IgD-negative memory B cell (primary cell): ENCODE results near the gene TEFM. TPM values are rescaled to one million over a fixed set of nuclear protein-coding genes. Genes with fewer than 3 reads are reported as not detected.
A peak's percentile ranks its signal among the peaks of the same experiment; 100 is the strongest.

ENCODE experiments used
- H3K27ac Mint-ChIP-seq, 3 donors: one replicate each; pipeline ENCODE4 v1.8.0; 2020 to 2022; ENCODE audit warnings: mild to moderate bottlenecking in 3 of 3, mixed read lengths in 3 of 3, moderate library complexity in 1 of 3
- H3K27me3 Mint-ChIP-seq: one replicate; pipeline ENCODE4 v1.8.0; 2021; ENCODE audit warnings: mixed read lengths
- H3K36me3 Mint-ChIP-seq: one replicate; pipeline ENCODE4 v1.8.0; 2020; ENCODE audit warnings: mild to moderate bottlenecking, mixed read lengths
- H3K4me1 Mint-ChIP-seq, 3 donors: one replicate each; pipeline ENCODE4 v1.8.0; 2020 to 2022; ENCODE audit warnings: mixed read lengths in 3 of 3, mild to moderate bottlenecking in 1 of 3
- H3K4me3 Mint-ChIP-seq, 4 donors: one replicate each; pipeline ENCODE4 v1.8.0; 2020 to 2022; ENCODE audit warnings: mild to moderate bottlenecking in 4 of 4, mixed read lengths in 4 of 4, moderate library complexity in 3 of 4
- H3K9me3 Mint-ChIP-seq, 3 donors: one replicate each; pipeline ENCODE4 v1.8.0; 2020 to 2021; ENCODE audit warnings: mixed read lengths in 3 of 3, mild to moderate bottlenecking in 1 of 3
- polyA plus RNA-seq: library from polyadenylated mRNA; unstranded; fragments of 300-500 nt; fragmentation: Illumina TruSeq; gene quantifications from one replicate; pipeline ENCODE4 v1.2.3, GENCODE V29; 2021

TEFM gene
- polyA plus RNA-seq, 1 donor from 2014 or later, result 19.0 TPM

DNA sequence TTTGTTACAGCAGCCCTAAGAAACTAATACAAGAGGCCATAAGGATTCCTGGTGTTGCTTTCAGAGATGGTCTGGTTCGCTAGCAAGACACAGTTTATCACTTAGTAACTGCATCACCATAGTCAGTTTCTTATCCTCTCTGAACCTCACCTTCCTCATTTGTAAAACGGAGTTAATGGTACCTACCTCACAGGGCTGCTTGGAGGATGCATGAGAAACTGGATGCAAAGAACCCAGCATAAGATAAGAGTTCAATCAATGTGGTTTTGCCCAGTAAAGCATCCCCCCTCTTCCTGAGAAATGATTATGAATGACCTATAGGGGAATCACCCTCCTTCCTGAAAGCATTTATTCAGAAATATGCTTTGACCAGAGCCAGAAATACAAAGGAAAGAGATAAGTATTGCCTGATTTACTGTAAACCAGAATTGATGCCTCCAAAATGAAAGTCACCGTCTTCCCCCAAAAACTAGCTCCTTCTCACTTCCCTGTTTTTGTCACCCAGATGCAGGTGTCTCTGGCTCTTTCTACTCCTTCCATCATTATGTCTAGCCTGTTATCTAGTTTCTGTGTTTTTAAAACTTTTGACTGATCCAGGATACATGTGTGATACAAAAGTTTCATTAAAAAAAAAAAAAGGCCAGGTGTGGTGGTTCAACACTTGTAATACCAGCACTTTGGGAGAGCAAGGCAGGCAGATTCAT is 2.8 kb upstream of the TEFM start:
- Mint-ChIP-seq H3K27ac (peak overlapping the region in 1 of 3 donors; percentile 16), H3K4me1 (peaks cover 20 to 37% (median 22%) of the 10 kb centered on the region in 3 donors), H3K4me3 (peak overlapping the region in 2 of 4 donors; percentile 60 to 65), H3K36me3 (peaks cover 4% of the 10 kb centered on the region), H3K9me3 (no peaks in the 10 kb centered on the region), H3K27me3 (no peaks in the 10 kb centered on the region)

- H3K4me1 Mint-ChIP-seq, result peaks cover 34 to 54% (median 35%) of the 10 kb centered on the region in 3 donors
- H3K36me3 Mint-ChIP-seq, result peaks cover 8% of the 10 kb centered on the region
- H3K27ac Mint-ChIP-seq, result peak overlapping the region; percentile 70 to 96 (median 92)
- H3K4me3 Mint-ChIP-seq, result peak overlapping the region; percentile 94 to 98 (median 96)
- H3K9me3 Mint-ChIP-seq, result no peaks in the 10 kb centered on the region
- no peaks in the 10 kb centered on the region for H3K27me3 Mint-ChIP-seq
Measured at GRCh38 chr17:30905742-30906100, 317 bp downstream of the TEFM start.

GRCh38 chr17:30897311-30897710 is 8.7 kb downstream of the TEFM start:
- Mint-ChIP-seq H3K36me3 (peaks cover 4% of the 10 kb centered on the region), H3K4me3 (no peak overlapping the region), H3K9me3 (no peaks in the 10 kb centered on the region), H3K27ac (no peak overlapping the region), H3K4me1 (peaks cover 9 to 12% (median 9%) of the 10 kb centered on the region in 3 donors), H3K27me3 (no peaks in the 10 kb centered on the region)

- Mint-ChIP-seq H3K36me3 (no peaks in the 10 kb centered on the region), H3K4me1 (peaks cover 0 to 2% (median 0%) of the 10 kb centered on the region in 3 donors), H3K9me3 (no peaks in the 10 kb centered on the region), H3K27ac (no peak overlapping the region), H3K4me3 (no peak overlapping the region), H3K27me3 (no peaks in the 10 kb centered on the region)
Measured at GRCh38 chr17:30894236-30894635, 11.8 kb downstream of the TEFM start.

DNA sequence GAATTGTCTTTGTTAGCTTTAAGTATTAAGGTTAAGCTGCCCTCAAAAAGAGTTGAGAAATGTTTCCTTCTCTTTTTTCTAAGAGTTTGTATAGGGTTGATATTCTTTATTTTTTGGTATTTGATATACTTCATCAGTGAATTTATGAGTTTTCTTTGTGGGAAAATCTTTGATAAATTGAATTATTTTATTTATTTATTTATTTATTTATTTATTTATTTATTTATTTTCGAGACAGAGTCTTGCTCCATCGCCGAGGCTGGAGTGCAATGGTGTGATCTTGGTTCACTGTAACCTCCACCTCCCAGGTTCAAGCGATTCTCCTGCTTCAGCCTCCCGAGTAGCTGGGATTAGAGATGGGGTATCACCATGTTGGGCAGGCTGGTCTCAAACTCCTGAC is 19.9 kb downstream of the TEFM start:
- H3K27me3 Mint-ChIP-seq, result no peaks in the 10 kb centered on the region
- H3K4me1 Mint-ChIP-seq, result no peaks in the 10 kb centered on the region
- no peak overlapping the region for H3K27ac Mint-ChIP-seq
- no peaks in the 10 kb centered on the region for H3K9me3 Mint-ChIP-seq
- no peaks in the 10 kb centered on the region for H3K36me3 Mint-ChIP-seq
- H3K4me3 Mint-ChIP-seq, result no peak overlapping the region

GRCh38 chr17:30869005-30869404 is 37.0 kb downstream of the TEFM start:
- H3K36me3 Mint-ChIP-seq, result peaks cover 11% of the 10 kb centered on the region
- H3K27me3 Mint-ChIP-seq, result no peaks in the 10 kb centered on the region
- no peak overlapping the region for H3K4me3 Mint-ChIP-seq
- no peaks in the 10 kb centered on the region for H3K4me1 Mint-ChIP-seq
- no peak overlapping the region for H3K27ac Mint-ChIP-seq
- H3K9me3 Mint-ChIP-seq, result no peaks in the 10 kb centered on the region

GRCh38 chr17:30864636-30865035 is 41.4 kb downstream of the TEFM start:
- H3K4me1 Mint-ChIP-seq, result peaks cover 0 to 2% (median 0%) of the 10 kb centered on the region in 3 donors
- peak overlapping the region in 1 of 4 donors; percentile 0 for H3K4me3 Mint-ChIP-seq
- H3K9me3 Mint-ChIP-seq, result no peaks in the 10 kb centered on the region
- H3K27ac Mint-ChIP-seq, result peak overlapping the region in 1 of 3 donors; percentile 67
- peaks cover 6% of the 10 kb centered on the region for H3K36me3 Mint-ChIP-seq
- no peaks in the 10 kb centered on the region for H3K27me3 Mint-ChIP-seq

DNA sequence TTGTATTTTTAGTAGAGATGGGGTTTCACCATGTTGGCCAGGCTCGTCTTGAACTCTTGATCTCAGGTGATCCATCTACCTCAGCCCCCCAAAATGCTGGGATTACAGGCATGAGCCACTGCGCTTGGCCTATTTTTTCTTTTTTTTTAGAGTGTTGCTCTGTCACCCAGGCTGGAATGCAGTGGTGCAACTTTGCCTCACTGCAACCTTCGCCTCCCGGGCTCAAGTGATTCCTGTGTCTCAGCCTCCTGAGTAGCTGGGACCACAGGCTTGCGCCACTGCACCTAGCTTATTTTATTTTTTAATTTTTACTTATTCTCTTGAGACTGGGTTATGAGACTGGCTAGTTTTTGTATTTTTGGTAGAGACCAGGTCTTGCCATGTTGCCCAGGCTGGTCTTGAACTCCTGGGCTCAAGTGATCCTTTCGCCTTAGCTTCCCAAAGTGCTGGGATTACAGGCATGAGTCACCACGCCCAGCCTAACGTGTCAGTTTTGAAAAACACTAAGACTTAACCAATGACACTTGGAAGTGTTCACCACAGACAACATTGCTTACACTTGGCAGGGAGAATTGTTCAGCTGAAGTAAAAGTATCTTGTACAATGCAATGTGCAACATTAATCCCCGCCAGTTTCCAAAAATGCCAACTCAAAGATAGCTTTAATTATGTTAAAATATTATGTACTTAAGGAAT is 47.3 kb downstream of the TEFM start:
- Mint-ChIP-seq H3K27me3 (no peaks in the 10 kb centered on the region), H3K4me3 (no peak overlapping the region), H3K27ac (peak overlapping the region in 1 of 3 donors; percentile 27), H3K36me3 (peaks cover 2% of the 10 kb centered on the region), H3K4me1 (peaks cover 0 to 2% (median 0%) of the 10 kb centered on the region in 3 donors), H3K9me3 (no peaks in the 10 kb centered on the region)

DNA sequence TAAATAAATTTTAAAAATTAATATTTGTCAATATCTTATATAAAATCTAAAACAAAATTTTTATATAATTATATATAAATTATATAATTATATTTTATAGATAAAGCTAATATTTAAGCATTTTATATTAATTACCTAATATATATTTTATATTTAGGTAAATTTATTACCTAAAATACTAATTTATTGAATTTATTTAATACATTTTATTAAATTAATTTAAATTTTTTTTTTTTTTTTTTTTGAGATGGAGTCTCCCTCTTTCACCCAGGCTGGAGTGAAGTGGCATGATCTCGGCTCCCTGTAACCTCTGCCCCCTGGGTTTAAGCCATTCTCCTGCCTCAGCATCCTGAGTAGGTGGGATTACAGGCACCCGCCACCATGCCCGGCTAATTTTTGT is 51.9 kb downstream of the TEFM start:
- Mint-ChIP-seq H3K27me3 (no peaks in the 10 kb centered on the region), H3K27ac (no peak overlapping the region), H3K36me3 (peaks cover 5% of the 10 kb centered on the region), H3K4me3 (no peak overlapping the region), H3K4me1 (no peaks in the 10 kb centered on the region), H3K9me3 (no peaks in the 10 kb centered on the region)

Other genes with a start within 250 kb of the TEFM start
- gene CRLF3, start 81.5 kb downstream of the TEFM start, polyA plus RNA-seq, result 76.6 TPM
- gene ATAD5, start 74.3 kb downstream of the TEFM start, polyA plus RNA-seq, result 1.7 TPM
- gene ADAP2, start 15.7 kb upstream of the TEFM start, polyA plus RNA-seq, result 5.0 TPM
- 34.7 TPM for gene RNF135, start 64.8 kb upstream of the TEFM start, polyA plus RNA-seq
- gene NF1, start 188.7 kb upstream of the TEFM start, polyA plus RNA-seq, result 10.0 TPM